GM12873 (cell line): ENCODE measurements around the gene PHLDB1.

Experiments
- CTCF ChIP-seq: IDR thresholded peaks from 2 replicates; pipeline ENCODE4 v1.5.1; 2012; ENCODE audit warnings: low read depth, mild to moderate bottlenecking, moderate library complexity, low read length, control low read depth; ENCODE audit not compliant: insufficient read depth; ENCODE audit errors: missing control alignments

PHLDB1 gene

GRCh38 chr11:118628861-118629549 is 21.6 kb downstream of the PHLDB1 start:
- no peak for TF ChIP-seq CTCF

- no peak for TF ChIP-seq CTCF
Observed at GRCh38 chr11:118629761-118630661, 22.6 kb downstream of the PHLDB1 start.

GRCh38 chr11:118631142-118631909 is 23.9 kb downstream of the PHLDB1 start:
- no peak for TF ChIP-seq CTCF

- no peak for TF ChIP-seq CTCF
Observed at GRCh38 chr11:118632577-118633318, 25.3 kb downstream of the PHLDB1 start.

- no peak for TF ChIP-seq CTCF
Observed at GRCh38 chr11:118633319-118633690, 25.9 kb downstream of the PHLDB1 start.

- no peak for TF ChIP-seq CTCF
Observed at GRCh38 chr11:118633979-118634378, 26.6 kb downstream of the PHLDB1 start.
